CMK (cell line): Measurements from ENCODE around the gene LEO1.
"Not testable (repeated sequence)": the region's sequence is repeated elsewhere in the genome, so short reads cannot be mapped to it uniquely, and the experiment has no call there.

Experiments
- DNase-seq: peaks from one replicate; pipeline ENCODE4 v3.0.0-alpha.2; 2010; ENCODE audit warnings: low read depth

LEO1 gene

GRCh38 chr15:52003710-52004109 lies 32.1 kb upstream of the LEO1 start:
- DNase-seq, result no peak

- DNase-seq, result not testable (repeated sequence)
These were observed 31.5 kb upstream of the LEO1 start for GRCh38 chr15:52003089-52003488.

GRCh38 chr15:52002351-52002750 lies 30.8 kb upstream of the LEO1 start:
- DNase-seq, result no peak

- no peak for DNase-seq
These were observed 21.4 kb upstream of the LEO1 start for GRCh38 chr15:51992953-51993352.

GRCh38 chr15:51991141-51991540 lies 19.6 kb upstream of the LEO1 start:
- DNase-seq, result no peak

GRCh38 chr15:51982770-51983103 lies 11.2 kb upstream of the LEO1 start:
- DNase-seq, result no peak

GRCh38 chr15:51982013-51982769 lies 10.6 kb upstream of the LEO1 start:
- DNase-seq, result peak; percentile 49

GRCh38 chr15:51973775-51974174 lies 2.2 kb upstream of the LEO1 start:
- no peak for DNase-seq

GRCh38 chr15:51973220-51973619 lies 1.6 kb upstream of the LEO1 start:
- no peak for DNase-seq

- DNase-seq, result no peak
These were observed 575 bp downstream of the LEO1 start for GRCh38 chr15:51971032-51971374.

- no peak for DNase-seq
These were observed 1.3 kb downstream of the LEO1 start for GRCh38 chr15:51970132-51970817.

- DNase-seq, result no peak
These were observed 1.9 kb downstream of the LEO1 start for GRCh38 chr15:51969728-51970127.

GRCh38 chr15:51967583-51967982 lies 4.0 kb downstream of the LEO1 start:
- DNase-seq, result no peak

GRCh38 chr15:51966192-51966591 lies 5.4 kb downstream of the LEO1 start:
- no peak for DNase-seq

- DNase-seq, result no peak
These were observed 5.9 kb downstream of the LEO1 start for GRCh38 chr15:51965691-51966090.

- DNase-seq, result no peak
These were observed 16.1 kb downstream of the LEO1 start for GRCh38 chr15:51955504-51955903.

- no peak for DNase-seq
These were observed 18.8 kb downstream of the LEO1 start for GRCh38 chr15:51952805-51953204.

- no peak for DNase-seq
These were observed 24.5 kb downstream of the LEO1 start for GRCh38 chr15:51947124-51947523.

- DNase-seq, result no peak
These were observed 32.4 kb downstream of the LEO1 start for GRCh38 chr15:51939216-51939615.

- DNase-seq, result no peak
These were observed 33.3 kb downstream of the LEO1 start for GRCh38 chr15:51938286-51938685.

GRCh38 chr15:51936105-51936478 lies 35.5 kb downstream of the LEO1 start:
- DNase-seq, result no peak

GRCh38 chr15:51935466-51936104 lies 36.0 kb downstream of the LEO1 start:
- no peak for DNase-seq

- no peak for DNase-seq
These were observed 39.4 kb downstream of the LEO1 start for GRCh38 chr15:51932161-51932560.

GRCh38 chr15:51931638-51932037 lies 39.9 kb downstream of the LEO1 start:
- no peak for DNase-seq
